GM18951 (cell line): ENCODE results near the gene SNX25.
"Not testable (repeated sequence)": the region's sequence is repeated elsewhere in the genome, so short reads cannot be mapped to it uniquely, and the experiment has no call there.

ENCODE experiments used
- POLR2A ChIP-seq: IDR thresholded peaks from 4 replicates; pipeline ENCODE4 v1.6.1; 2011; ENCODE audit warnings: mild to moderate bottlenecking; ENCODE audit not compliant: insufficient read length, insufficient read depth; ENCODE audit errors: extremely low read depth
- in situ Hi-C: fragments of 300-500 bp; cut with MboI; formaldehyde crosslinking; loops from one replicate; pipeline ENCODE4 v1.12.0; 2022; ENCODE audit warnings: low sequenced_read_pairs, mixed read lengths, inconsistent platforms; ENCODE audit not compliant: unreplicated experiment

Gene SNX25

GRCh38 chr4:185352202-185352601 lies 142.8 kb downstream of the SNX25 start:
- in situ Hi-C loops, result no loop called here
- no peak for TF ChIP-seq POLR2A

- in situ Hi-C loops, result no loop called here
- TF ChIP-seq POLR2A, result no peak
These were observed 143.3 kb downstream of the SNX25 start for GRCh38 chr4:185352741-185353140.

GRCh38 chr4:185357211-185357610 lies 147.8 kb downstream of the SNX25 start:
- no peak for TF ChIP-seq POLR2A
- in situ Hi-C loops, result no loop called here

- TF ChIP-seq POLR2A, result no peak
- in situ Hi-C loops, result no loop called here
These were observed 148.5 kb downstream of the SNX25 start for GRCh38 chr4:185357733-185358440.

- in situ Hi-C loops, result no loop called here
These were observed 149.1 kb downstream of the SNX25 start for GRCh38 chr4:185358514-185358913.

GRCh38 chr4:185358959-185359358 lies 149.6 kb downstream of the SNX25 start:
- in situ Hi-C loops, result no loop called here
- no peak for TF ChIP-seq POLR2A

More at GRCh38 chr4:185358514-185358913, 149.1 kb downstream of the SNX25 start:
- TF ChIP-seq POLR2A, result no peak

GRCh38 chr4:185359767-185360446 lies 150.5 kb downstream of the SNX25 start:
- TF ChIP-seq POLR2A, result no peak
- in situ Hi-C loops, result no loop called here

- in situ Hi-C loops, result no loop called here
- TF ChIP-seq POLR2A, result no peak
These were observed 152.5 kb downstream of the SNX25 start for GRCh38 chr4:185361872-185362271.

- in situ Hi-C loops, result not testable (repeated sequence)
These were observed 153.2 kb downstream of the SNX25 start for GRCh38 chr4:185362570-185362969.

GRCh38 chr4:185363251-185363650 lies 153.9 kb downstream of the SNX25 start:
- no peak for TF ChIP-seq POLR2A
- in situ Hi-C loops, result no loop called here

- in situ Hi-C loops, result no loop called here
- no peak for TF ChIP-seq POLR2A
These were observed 155.5 kb downstream of the SNX25 start for GRCh38 chr4:185364886-185365285.

- no peak for TF ChIP-seq POLR2A
- in situ Hi-C loops, result no loop called here
These were observed 160.3 kb downstream of the SNX25 start for GRCh38 chr4:185369731-185370130.

GRCh38 chr4:185370268-185370949 lies 161.0 kb downstream of the SNX25 start:
- in situ Hi-C loops, result no loop called here
- no peak for TF ChIP-seq POLR2A

GRCh38 chr4:185371702-185372101 lies 162.3 kb downstream of the SNX25 start:
- in situ Hi-C loops, result no loop called here
- TF ChIP-seq POLR2A, result no peak

GRCh38 chr4:185374027-185374426 lies 164.6 kb downstream of the SNX25 start:
- in situ Hi-C loops, result no loop called here
- no peak for TF ChIP-seq POLR2A
